ENCODE measurements around the gene PRKAR2B.

DNA sequence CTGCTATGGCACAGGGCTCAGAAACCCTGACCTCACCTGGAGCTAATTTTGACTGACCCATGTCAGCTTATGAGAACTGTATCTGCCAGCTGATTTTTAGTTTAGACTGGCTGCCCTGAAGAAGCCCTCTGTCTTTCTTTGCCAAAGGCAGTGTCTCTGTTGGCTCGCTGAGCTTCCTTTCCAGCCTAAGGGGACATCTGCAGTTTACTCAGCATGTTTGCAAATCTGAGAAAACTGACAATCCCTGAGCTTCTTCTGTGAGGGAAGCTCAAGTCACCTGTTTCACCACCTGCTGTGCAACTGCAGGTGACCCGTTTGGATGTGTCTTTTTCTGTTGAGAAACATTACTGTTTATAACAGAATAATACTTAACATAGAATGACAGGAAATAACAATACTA is 46.0 kb downstream of the PRKAR2B start:
- TF ChIP-seq, protein P1, sequence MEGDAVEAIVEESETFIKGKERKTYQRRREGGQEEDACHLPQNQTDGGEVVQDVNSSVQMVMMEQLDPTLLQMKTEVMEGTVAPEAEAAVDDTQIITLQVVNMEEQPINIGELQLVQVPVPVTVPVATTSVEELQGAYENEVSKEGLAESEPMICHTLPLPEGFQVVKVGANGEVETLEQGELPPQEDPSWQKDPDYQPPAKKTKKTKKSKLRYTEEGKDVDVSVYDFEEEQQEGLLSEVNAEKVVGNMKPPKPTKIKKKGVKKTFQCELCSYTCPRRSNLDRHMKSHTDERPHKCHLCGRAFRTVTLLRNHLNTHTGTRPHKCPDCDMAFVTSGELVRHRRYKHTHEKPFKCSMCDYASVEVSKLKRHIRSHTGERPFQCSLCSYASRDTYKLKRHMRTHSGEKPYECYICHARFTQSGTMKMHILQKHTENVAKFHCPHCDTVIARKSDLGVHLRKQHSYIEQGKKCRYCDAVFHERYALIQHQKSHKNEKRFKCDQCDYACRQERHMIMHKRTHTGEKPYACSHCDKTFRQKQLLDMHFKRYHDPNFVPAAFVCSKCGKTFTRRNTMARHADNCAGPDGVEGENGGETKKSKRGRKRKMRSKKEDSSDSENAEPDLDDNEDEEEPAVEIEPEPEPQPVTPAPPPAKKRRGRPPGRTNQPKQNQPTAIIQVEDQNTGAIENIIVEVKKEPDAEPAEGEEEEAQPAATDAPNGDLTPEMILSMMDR (IDR thresholded peaks at IDR 0.05), result no peak
- TF ChIP-seq, protein P2, sequence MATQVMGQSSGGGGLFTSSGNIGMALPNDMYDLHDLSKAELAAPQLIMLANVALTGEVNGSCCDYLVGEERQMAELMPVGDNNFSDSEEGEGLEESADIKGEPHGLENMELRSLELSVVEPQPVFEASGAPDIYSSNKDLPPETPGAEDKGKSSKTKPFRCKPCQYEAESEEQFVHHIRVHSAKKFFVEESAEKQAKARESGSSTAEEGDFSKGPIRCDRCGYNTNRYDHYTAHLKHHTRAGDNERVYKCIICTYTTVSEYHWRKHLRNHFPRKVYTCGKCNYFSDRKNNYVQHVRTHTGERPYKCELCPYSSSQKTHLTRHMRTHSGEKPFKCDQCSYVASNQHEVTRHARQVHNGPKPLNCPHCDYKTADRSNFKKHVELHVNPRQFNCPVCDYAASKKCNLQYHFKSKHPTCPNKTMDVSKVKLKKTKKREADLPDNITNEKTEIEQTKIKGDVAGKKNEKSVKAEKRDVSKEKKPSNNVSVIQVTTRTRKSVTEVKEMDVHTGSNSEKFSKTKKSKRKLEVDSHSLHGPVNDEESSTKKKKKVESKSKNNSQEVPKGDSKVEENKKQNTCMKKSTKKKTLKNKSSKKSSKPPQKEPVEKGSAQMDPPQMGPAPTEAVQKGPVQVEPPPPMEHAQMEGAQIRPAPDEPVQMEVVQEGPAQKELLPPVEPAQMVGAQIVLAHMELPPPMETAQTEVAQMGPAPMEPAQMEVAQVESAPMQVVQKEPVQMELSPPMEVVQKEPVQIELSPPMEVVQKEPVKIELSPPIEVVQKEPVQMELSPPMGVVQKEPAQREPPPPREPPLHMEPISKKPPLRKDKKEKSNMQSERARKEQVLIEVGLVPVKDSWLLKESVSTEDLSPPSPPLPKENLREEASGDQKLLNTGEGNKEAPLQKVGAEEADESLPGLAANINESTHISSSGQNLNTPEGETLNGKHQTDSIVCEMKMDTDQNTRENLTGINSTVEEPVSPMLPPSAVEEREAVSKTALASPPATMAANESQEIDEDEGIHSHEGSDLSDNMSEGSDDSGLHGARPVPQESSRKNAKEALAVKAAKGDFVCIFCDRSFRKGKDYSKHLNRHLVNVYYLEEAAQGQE (IDR thresholded peaks at IDR 0.05; ENCODE audit: low read depth, low read length), result no peak
- no peak for TF ChIP-seq POLR2AphosphoS5 (IDR thresholded peaks at IDR 0.05; ENCODE audit: low read depth, low read length)
- TF ChIP-seq FOXM1 (IDR thresholded peaks at IDR 0.05; ENCODE audit: low read depth), result no peak
- no peak for TF ChIP-seq RFX5 (IDR thresholded peaks at IDR 0.05; ENCODE audit: low read length)
- TF ChIP-seq, protein P3, sequence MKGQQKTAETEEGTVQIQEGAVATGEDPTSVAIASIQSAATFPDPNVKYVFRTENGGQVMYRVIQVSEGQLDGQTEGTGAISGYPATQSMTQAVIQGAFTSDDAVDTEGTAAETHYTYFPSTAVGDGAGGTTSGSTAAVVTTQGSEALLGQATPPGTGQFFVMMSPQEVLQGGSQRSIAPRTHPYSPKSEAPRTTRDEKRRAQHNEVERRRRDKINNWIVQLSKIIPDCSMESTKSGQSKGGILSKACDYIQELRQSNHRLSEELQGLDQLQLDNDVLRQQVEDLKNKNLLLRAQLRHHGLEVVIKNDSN (IDR thresholded peaks at IDR 0.05; ENCODE audit: borderline replicate concordance, low read depth), result no peak

Measured in SK-N-SH (cell line).